ENCODE results near the gene SUPT4H1. TPM values are rescaled to one million over a fixed set of nuclear protein-coding genes. Genes with fewer than 3 reads are reported as not detected.
A peak's percentile ranks its signal among the peaks of the same experiment; 100 is the strongest.

The SUPT4H1 gene
- total and polyA plus RNA-seq, 9 of the 15 experiments (the other 6 are each of a cell fraction or from before 2014, with no cell fraction given): 62.1 to 320 (median 117) TPM

DNA sequence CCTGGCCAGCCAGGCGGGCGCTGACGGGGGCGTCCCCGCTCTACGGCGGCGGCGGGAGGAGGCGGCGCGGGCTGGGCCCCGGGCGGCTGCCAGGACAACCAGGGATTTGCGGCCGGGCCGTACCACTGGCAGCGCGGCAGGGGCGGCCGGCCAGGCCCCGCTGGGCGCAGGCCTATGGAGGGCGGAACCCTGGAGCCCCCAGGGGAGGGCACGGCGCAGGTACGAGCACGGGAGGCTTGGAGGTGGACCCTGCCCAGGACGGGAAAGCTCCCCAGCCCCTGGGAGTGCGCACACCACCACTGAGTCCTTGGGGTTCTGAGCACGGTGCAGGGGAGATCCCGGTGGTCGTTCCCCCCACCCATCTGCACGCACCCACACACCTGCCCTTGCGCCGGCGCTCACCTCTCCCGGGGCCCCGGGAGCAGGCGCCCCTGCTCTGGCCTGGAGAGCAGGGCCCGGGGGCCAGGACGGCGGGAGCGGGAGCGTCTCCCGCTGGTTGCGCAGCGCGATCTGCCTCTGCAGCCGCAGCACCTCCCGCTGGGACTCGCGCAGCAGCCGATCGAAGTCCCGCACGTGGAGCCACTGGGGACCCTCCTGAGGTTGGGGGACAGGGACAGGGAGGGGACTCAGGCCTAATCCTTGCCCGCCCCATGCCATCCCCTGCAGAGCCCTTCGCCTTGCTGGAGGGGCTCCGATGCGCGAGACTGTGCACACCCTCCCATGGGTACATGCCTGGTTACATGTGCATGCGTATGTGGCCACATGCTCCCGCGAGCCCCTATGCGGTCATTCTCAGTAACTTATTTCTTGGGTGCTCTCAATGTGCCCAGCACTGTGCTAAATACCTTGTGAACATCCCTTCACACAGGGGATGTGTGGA is 27.4 kb downstream of the SUPT4H1 start (continued):
- TF ChIP-seq RBM15 (IDR thresholded peaks at IDR 0.05; ENCODE audit: insufficient read depth, low read length) (no peak), PTBP1 (IDR thresholded peaks at IDR 0.05; ENCODE audit: low read depth, low read length) (0 out of 2 replicates have a peak, but pooled peaks have one; percentile 22), SRSF3 (IDR thresholded peaks at IDR 0.05; ENCODE audit: insufficient read depth, low read length) (no peak), ZNF239 (CRISPR knock-in tag; IDR thresholded peaks at IDR 0.05) (no peak), NR4A1 (CRISPR knock-in tag; IDR thresholded peaks at IDR 0.05) (no peak), NR4A1 (tag; IDR thresholded peaks at IDR 0.05) (no peak), TEAD2 (tag; IDR thresholded peaks at IDR 0.05) (no peak), GABPB2 (CRISPR knock-in tag; conservative IDR thresholded peaks at IDR 0.05) (no peak), KDM5B (IDR thresholded peaks at IDR 0.05; ENCODE audit: insufficient replicate concordance, low read depth, low read length) (no peak), KDM1A (IDR thresholded peaks at IDR 0.05) (no peak), ZNF668 (CRISPR knock-in tag; IDR thresholded peaks at IDR 0.05) (no peak), BDP1 (IDR thresholded peaks at IDR 0.05; ENCODE audit: insufficient read depth, insufficient read length) (no peak), MAFF (IDR thresholded peaks at IDR 0.05; ENCODE audit: low read length) (no peak), RBFOX2 (IDR thresholded peaks at IDR 0.05; ENCODE audit: low read depth, low read length) (peak; percentile 60), ZNF780A (CRISPR knock-in tag; IDR thresholded peaks at IDR 0.05) (no peak)
- TF ChIP-seq, protein P1, sequence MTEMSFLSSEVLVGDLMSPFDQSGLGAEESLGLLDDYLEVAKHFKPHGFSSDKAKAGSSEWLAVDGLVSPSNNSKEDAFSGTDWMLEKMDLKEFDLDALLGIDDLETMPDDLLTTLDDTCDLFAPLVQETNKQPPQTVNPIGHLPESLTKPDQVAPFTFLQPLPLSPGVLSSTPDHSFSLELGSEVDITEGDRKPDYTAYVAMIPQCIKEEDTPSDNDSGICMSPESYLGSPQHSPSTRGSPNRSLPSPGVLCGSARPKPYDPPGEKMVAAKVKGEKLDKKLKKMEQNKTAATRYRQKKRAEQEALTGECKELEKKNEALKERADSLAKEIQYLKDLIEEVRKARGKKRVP (CRISPR knock-in tag; IDR thresholded peaks at IDR 0.05): no peak
- TF ChIP-seq, protein P2, sequence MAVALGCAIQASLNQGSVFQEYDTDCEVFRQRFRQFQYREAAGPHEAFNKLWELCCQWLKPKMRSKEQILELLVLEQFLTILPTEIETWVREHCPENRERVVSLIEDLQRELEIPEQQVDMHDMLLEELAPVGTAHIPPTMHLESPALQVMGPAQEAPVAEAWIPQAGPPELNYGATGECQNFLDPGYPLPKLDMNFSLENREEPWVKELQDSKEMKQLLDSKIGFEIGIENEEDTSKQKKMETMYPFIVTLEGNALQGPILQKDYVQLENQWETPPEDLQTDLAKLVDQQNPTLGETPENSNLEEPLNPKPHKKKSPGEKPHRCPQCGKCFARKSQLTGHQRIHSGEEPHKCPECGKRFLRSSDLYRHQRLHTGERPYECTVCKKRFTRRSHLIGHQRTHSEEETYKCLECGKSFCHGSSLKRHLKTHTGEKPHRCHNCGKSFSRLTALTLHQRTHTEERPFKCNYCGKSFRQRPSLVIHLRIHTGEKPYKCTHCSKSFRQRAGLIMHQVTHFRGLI (CRISPR knock-in tag; IDR thresholded peaks at IDR 0.05): no peak
- TF ChIP-seq, protein P3, sequence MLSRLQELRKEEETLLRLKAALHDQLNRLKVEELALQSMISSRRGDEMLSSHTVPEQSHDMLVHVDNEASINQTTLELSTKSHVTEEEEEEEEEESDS (CRISPR knock-in tag; IDR thresholded peaks at IDR 0.05): no peak
- TF ChIP-seq, protein P4, sequence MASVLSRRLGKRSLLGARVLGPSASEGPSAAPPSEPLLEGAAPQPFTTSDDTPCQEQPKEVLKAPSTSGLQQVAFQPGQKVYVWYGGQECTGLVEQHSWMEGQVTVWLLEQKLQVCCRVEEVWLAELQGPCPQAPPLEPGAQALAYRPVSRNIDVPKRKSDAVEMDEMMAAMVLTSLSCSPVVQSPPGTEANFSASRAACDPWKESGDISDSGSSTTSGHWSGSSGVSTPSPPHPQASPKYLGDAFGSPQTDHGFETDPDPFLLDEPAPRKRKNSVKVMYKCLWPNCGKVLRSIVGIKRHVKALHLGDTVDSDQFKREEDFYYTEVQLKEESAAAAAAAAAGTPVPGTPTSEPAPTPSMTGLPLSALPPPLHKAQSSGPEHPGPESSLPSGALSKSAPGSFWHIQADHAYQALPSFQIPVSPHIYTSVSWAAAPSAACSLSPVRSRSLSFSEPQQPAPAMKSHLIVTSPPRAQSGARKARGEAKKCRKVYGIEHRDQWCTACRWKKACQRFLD (CRISPR knock-in tag; IDR thresholded peaks at IDR 0.05): no peak
- TF ChIP-seq, protein P5, sequence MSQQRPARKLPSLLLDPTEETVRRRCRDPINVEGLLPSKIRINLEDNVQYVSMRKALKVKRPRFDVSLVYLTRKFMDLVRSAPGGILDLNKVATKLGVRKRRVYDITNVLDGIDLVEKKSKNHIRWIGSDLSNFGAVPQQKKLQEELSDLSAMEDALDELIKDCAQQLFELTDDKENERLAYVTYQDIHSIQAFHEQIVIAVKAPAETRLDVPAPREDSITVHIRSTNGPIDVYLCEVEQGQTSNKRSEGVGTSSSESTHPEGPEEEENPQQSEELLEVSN (IDR thresholded peaks at IDR 0.05; ENCODE audit: borderline replicate concordance in 1 of 2, extremely low read depth in 1 of 2, insufficient read depth in 1 of 2, insufficient read length in 1 of 2, low read depth in 1 of 2, low read length in 1 of 2, poor library complexity in 1 of 2, severe bottlenecking in 1 of 2): peak in 1 of 2 experiments; percentile 41
- TF ChIP-seq, protein P6, sequence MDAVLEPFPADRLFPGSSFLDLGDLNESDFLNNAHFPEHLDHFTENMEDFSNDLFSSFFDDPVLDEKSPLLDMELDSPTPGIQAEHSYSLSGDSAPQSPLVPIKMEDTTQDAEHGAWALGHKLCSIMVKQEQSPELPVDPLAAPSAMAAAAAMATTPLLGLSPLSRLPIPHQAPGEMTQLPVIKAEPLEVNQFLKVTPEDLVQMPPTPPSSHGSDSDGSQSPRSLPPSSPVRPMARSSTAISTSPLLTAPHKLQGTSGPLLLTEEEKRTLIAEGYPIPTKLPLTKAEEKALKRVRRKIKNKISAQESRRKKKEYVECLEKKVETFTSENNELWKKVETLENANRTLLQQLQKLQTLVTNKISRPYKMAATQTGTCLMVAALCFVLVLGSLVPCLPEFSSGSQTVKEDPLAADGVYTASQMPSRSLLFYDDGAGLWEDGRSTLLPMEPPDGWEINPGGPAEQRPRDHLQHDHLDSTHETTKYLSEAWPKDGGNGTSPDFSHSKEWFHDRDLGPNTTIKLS (IDR thresholded peaks at IDR 0.05; ENCODE audit: borderline replicate concordance, low read depth): no peak
